HG02870 (cell line): ENCODE data around the gene FAM3D.
A peak's percentile ranks its signal among the peaks of the same experiment; 100 is the strongest.

Experiments
- ATAC-seq: cut with Tn5 transposase; IDR thresholded peaks from one replicate; pipeline ENCODE4 v1.9.1; 2021; ENCODE audit warnings: mild to moderate bottlenecking, moderate library complexity; ENCODE audit not compliant: unreplicated experiment

Gene FAM3D

GRCh38 chr3:58629629-58630028 is 36.9 kb downstream of the FAM3D start:
- no peak for ATAC-seq

GRCh38 chr3:58628823-58629562 is 37.6 kb downstream of the FAM3D start:
- no peak for ATAC-seq

- ATAC-seq, result no peak
These were observed 38.6 kb downstream of the FAM3D start for GRCh38 chr3:58627941-58628340.

- no peak for ATAC-seq
These were observed 39.0 kb downstream of the FAM3D start for GRCh38 chr3:58627570-58627885.

GRCh38 chr3:58626841-58627569 is 39.6 kb downstream of the FAM3D start:
- no peak for ATAC-seq

GRCh38 chr3:58625196-58625824 is 41.3 kb downstream of the FAM3D start:
- ATAC-seq, result no peak

- ATAC-seq, result no peak
These were observed 42.0 kb downstream of the FAM3D start for GRCh38 chr3:58624550-58624949.

- ATAC-seq, result no peak
These were observed 42.6 kb downstream of the FAM3D start for GRCh38 chr3:58623961-58624360.

GRCh38 chr3:58623478-58623877 is 43.1 kb downstream of the FAM3D start:
- no peak for ATAC-seq

GRCh38 chr3:58622892-58623291 is 43.7 kb downstream of the FAM3D start:
- no peak for ATAC-seq

- no peak for ATAC-seq
These were observed 44.1 kb downstream of the FAM3D start for GRCh38 chr3:58622436-58622835.

GRCh38 chr3:58621086-58621830 is 45.3 kb downstream of the FAM3D start:
- no peak for ATAC-seq

- ATAC-seq, result no peak
These were observed 46.2 kb downstream of the FAM3D start for GRCh38 chr3:58620421-58620820.

- no peak for ATAC-seq
These were observed 49.2 kb downstream of the FAM3D start for GRCh38 chr3:58617338-58617761.

GRCh38 chr3:58613236-58614132 is 53.1 kb downstream of the FAM3D start:
- ATAC-seq, result no peak

- ATAC-seq, result no peak
These were observed 53.7 kb downstream of the FAM3D start for GRCh38 chr3:58612830-58613229.

- ATAC-seq, result peak; percentile 72
These were observed 56.6 kb downstream of the FAM3D start for GRCh38 chr3:58609990-58610389.

GRCh38 chr3:58608648-58609047 is 57.9 kb downstream of the FAM3D start:
- no peak for ATAC-seq

- ATAC-seq, result no peak
These were observed 58.8 kb downstream of the FAM3D start for GRCh38 chr3:58607816-58608215.

GRCh38 chr3:58606693-58607092 is 59.9 kb downstream of the FAM3D start:
- ATAC-seq, result no peak
